ENCODE measurements around the gene CAB39L.

CAB39L gene

DNA sequence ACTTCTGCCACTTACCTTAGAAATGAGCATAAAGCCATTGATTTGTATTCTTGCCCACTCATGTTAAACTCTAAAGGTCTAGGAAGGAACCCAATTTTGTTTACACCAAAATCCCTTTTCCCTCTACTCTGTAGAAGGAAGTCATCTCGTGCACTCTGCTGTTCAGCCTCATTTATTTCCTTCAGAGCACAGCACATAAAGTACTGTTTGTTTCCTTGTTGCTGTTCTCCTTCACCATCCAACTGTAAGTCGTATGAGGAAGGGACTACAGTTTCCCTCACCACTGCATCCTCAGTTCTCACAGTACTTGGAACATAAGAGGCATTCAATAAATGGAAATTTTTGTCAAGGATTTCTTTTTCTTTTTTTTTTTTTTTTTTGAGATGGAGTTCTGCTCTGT is 171.6 kb downstream of the CAB39L start:
- TF ChIP-seq, protein P1, sequence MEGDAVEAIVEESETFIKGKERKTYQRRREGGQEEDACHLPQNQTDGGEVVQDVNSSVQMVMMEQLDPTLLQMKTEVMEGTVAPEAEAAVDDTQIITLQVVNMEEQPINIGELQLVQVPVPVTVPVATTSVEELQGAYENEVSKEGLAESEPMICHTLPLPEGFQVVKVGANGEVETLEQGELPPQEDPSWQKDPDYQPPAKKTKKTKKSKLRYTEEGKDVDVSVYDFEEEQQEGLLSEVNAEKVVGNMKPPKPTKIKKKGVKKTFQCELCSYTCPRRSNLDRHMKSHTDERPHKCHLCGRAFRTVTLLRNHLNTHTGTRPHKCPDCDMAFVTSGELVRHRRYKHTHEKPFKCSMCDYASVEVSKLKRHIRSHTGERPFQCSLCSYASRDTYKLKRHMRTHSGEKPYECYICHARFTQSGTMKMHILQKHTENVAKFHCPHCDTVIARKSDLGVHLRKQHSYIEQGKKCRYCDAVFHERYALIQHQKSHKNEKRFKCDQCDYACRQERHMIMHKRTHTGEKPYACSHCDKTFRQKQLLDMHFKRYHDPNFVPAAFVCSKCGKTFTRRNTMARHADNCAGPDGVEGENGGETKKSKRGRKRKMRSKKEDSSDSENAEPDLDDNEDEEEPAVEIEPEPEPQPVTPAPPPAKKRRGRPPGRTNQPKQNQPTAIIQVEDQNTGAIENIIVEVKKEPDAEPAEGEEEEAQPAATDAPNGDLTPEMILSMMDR (IDR thresholded peaks at IDR 0.05; ENCODE audit: insufficient read depth, low read length, poor library complexity, severe bottlenecking), result no peak
- TF ChIP-seq EZH2phosphoT487 (conservative IDR thresholded peaks at IDR 0.05; ENCODE audit: low read length), result no peak
- Histone ChIP-seq H3K4me3 (ENCODE audit: insufficient read depth, low read length, poor library complexity, severe bottlenecking) (no peak overlapping the region), H2AFZ (ENCODE audit: low read depth, low read length, severe bottlenecking) (no peak overlapping the region), H3K27ac (ENCODE audit: low read depth, low read length) (no peak overlapping the region), H3K79me2 (ENCODE audit: insufficient read depth, low read length) (no peaks in the 10 kb centered on the region), H3K9me3 (ENCODE audit: insufficient read depth, low read length) (no peaks in the 10 kb centered on the region), H3K9me2 (replicated peaks; ENCODE audit: insufficient read depth, low read length) (no peaks in the 10 kb centered on the region), H3F3A (ENCODE audit: insufficient read depth) (no peaks in the 10 kb centered on the region), H3K9ac (ENCODE audit: low read length) (no peak overlapping the region), H3K36me3 (ENCODE audit: low read length) (no peaks in the 10 kb centered on the region), H4K20me1 (ENCODE audit: low read depth, low read length) (no peaks in the 10 kb centered on the region), H3K27me3 (ENCODE audit: low read length) (no peaks in the 10 kb centered on the region), H3K4me2 (ENCODE audit: low read depth, low read length, poor library complexity, severe bottlenecking) (no peak overlapping the region)

GRCh38 chr13:49271264-49271663 is 172.6 kb downstream of the CAB39L start:
- H3K36me3 ChIP-seq (ENCODE audit: low read length), result no peaks in the 10 kb centered on the region
- H4K20me1 ChIP-seq (ENCODE audit: low read depth, low read length), result no peaks in the 10 kb centered on the region
- H3K9me3 ChIP-seq (ENCODE audit: insufficient read depth, low read length), result no peaks in the 10 kb centered on the region
- H3K79me2 ChIP-seq (ENCODE audit: insufficient read depth, low read length), result no peaks in the 10 kb centered on the region
- H2AFZ ChIP-seq (ENCODE audit: low read depth, low read length, severe bottlenecking), result no peak overlapping the region
- no peak overlapping the region for H3K27ac ChIP-seq (ENCODE audit: low read depth, low read length)
- H3K27me3 ChIP-seq (ENCODE audit: low read length), result no peaks in the 10 kb centered on the region
- H3F3A ChIP-seq (ENCODE audit: insufficient read depth), result no peaks in the 10 kb centered on the region
- TF ChIP-seq, protein P1 (IDR thresholded peaks at IDR 0.05; ENCODE audit: insufficient read depth, low read length, poor library complexity, severe bottlenecking), result no peak
- no peak for TF ChIP-seq EZH2phosphoT487 (conservative IDR thresholded peaks at IDR 0.05; ENCODE audit: low read length)
- H3K9me2 ChIP-seq (replicated peaks; ENCODE audit: insufficient read depth, low read length), result no peaks in the 10 kb centered on the region
- H3K4me3 ChIP-seq (ENCODE audit: insufficient read depth, low read length, poor library complexity, severe bottlenecking), result no peak overlapping the region
- H3K4me2 ChIP-seq (ENCODE audit: low read depth, low read length, poor library complexity, severe bottlenecking), result no peak overlapping the region
- no peak overlapping the region for H3K9ac ChIP-seq (ENCODE audit: low read length)

- Histone ChIP-seq H3F3A (ENCODE audit: insufficient read depth) (no peaks in the 10 kb centered on the region), H3K79me2 (ENCODE audit: insufficient read depth, low read length) (no peaks in the 10 kb centered on the region), H3K27me3 (ENCODE audit: low read length) (no peaks in the 10 kb centered on the region), H3K27ac (ENCODE audit: low read depth, low read length) (no peak overlapping the region), H3K4me3 (ENCODE audit: insufficient read depth, low read length, poor library complexity, severe bottlenecking) (no peak overlapping the region), H3K9ac (ENCODE audit: low read length) (no peak overlapping the region), H3K9me2 (replicated peaks; ENCODE audit: insufficient read depth, low read length) (no peaks in the 10 kb centered on the region), H2AFZ (ENCODE audit: low read depth, low read length, severe bottlenecking) (no peak overlapping the region), H3K36me3 (ENCODE audit: low read length) (no peaks in the 10 kb centered on the region), H3K9me3 (ENCODE audit: insufficient read depth, low read length) (no peaks in the 10 kb centered on the region), H4K20me1 (ENCODE audit: low read depth, low read length) (no peaks in the 10 kb centered on the region), H3K4me2 (ENCODE audit: low read depth, low read length, poor library complexity, severe bottlenecking) (no peak overlapping the region)
- TF ChIP-seq EZH2phosphoT487 (conservative IDR thresholded peaks at IDR 0.05; ENCODE audit: low read length), result no peak
Observed at GRCh38 chr13:49265822-49266221, 178.0 kb downstream of the CAB39L start.

- TF ChIP-seq EZH2phosphoT487 (conservative IDR thresholded peaks at IDR 0.05; ENCODE audit: low read length), result no peak
- TF ChIP-seq, protein P1 (IDR thresholded peaks at IDR 0.05; ENCODE audit: insufficient read depth, low read length, poor library complexity, severe bottlenecking), result no peak
- H3F3A ChIP-seq (ENCODE audit: insufficient read depth), result no peaks in the 10 kb centered on the region
- H3K4me3 ChIP-seq (ENCODE audit: insufficient read depth, low read length, poor library complexity, severe bottlenecking), result no peak overlapping the region
- no peaks in the 10 kb centered on the region for H4K20me1 ChIP-seq (ENCODE audit: low read depth, low read length)
- H3K27me3 ChIP-seq (ENCODE audit: low read length), result no peaks in the 10 kb centered on the region
- no peak overlapping the region for H3K9ac ChIP-seq (ENCODE audit: low read length)
- no peak overlapping the region for H3K4me2 ChIP-seq (ENCODE audit: low read depth, low read length, poor library complexity, severe bottlenecking)
- H3K79me2 ChIP-seq (ENCODE audit: insufficient read depth, low read length), result no peaks in the 10 kb centered on the region
- H2AFZ ChIP-seq (ENCODE audit: low read depth, low read length, severe bottlenecking), result no peak overlapping the region
- no peaks in the 10 kb centered on the region for H3K36me3 ChIP-seq (ENCODE audit: low read length)
- H3K9me2 ChIP-seq (replicated peaks; ENCODE audit: insufficient read depth, low read length), result no peaks in the 10 kb centered on the region
- no peak overlapping the region for H3K27ac ChIP-seq (ENCODE audit: low read depth, low read length)
- H3K9me3 ChIP-seq (ENCODE audit: insufficient read depth, low read length), result no peaks in the 10 kb centered on the region
Observed at GRCh38 chr13:49262634-49263033, 181.2 kb downstream of the CAB39L start.
